GM12873 (cell line): Measurements from ENCODE around the gene AZU1.

ENCODE experiments used
- CTCF ChIP-seq: IDR thresholded peaks from 2 replicates; pipeline ENCODE4 v1.5.1; 2012; ENCODE audit warnings: low read depth, mild to moderate bottlenecking, moderate library complexity, low read length, control low read depth; ENCODE audit not compliant: insufficient read depth; ENCODE audit errors: missing control alignments

The AZU1 gene

GRCh38 chr19:807627-808422 lies 19.8 kb upstream of the AZU1 start:
- no peak for TF ChIP-seq CTCF

DNA sequence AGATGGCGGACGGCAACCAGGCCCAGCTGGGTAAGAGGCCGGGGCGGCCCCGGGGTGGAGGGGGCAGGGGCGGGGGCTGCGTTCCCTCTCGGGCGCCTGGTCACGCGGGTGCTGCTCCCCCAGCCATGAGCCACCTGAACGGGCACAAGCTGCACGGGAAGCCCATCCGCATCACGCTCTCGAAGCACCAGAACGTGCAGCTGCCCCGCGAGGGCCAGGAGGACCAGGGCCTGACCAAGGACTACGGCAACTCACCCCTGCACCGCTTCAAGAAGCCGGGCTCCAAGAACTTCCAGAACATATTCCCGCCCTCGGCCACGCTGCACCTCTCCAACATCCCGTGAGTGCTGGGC lies 19.2 kb upstream of the AZU1 start:
- no peak for TF ChIP-seq CTCF

- no peak for TF ChIP-seq CTCF
Measured at GRCh38 chr19:810077-810855, 17.4 kb upstream of the AZU1 start.

DNA sequence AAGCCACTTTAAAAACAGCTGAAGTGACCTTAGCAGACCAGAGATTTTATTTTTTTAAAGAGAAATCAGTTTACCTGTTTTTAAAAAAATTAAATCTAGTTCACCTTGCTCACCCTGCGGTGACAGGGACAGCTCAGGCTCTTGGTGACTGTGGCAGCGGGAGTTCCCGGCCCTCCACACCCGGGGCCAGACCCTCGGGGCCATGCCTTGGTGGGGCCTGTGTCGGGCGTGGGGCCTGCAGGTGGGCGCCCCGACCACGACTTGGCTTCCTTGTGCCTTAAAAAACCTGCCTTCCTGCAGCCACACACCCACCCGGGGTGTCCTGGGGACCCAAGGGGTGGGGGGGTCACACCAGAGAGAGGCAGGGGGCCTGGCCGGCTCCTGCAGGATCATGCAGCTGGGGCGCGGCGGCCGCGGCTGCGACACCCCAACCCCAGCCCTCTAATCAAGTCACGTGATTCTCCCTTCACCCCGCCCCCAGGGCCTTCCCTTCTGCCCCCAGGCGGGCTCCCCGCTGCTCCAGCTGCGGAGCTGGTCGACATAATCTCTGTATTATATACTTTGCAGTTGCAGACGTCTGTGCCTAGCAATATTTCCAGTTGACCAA lies 16.7 kb upstream of the AZU1 start:
- TF ChIP-seq CTCF = no peak

DNA sequence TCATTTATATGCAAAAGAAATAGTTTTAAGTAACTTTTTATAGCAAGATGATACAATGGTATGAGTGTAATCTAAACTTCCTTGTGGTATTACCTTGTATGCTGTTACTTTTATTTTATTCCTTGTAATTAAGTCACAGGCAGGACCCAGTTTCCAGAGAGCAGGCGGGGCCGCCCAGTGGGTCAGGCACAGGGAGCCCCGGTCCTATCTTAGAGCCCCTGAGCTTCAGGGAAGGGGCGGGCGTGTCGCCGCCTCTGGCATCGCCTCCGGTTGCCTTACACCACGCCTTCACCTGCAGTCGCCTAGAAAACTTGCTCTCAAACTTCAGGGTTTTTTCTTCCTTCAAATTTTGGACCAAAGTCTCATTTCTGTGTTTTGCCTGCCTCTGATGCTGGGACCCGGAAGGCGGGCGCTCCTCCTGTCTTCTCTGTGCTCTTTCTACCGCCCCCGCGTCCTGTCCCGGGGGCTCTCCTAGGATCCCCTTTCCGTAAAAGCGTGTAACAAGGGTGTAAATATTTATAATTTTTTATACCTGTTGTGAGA lies 16.1 kb upstream of the AZU1 start:
- no peak for TF ChIP-seq CTCF

GRCh38 chr19:812049-812746 lies 15.4 kb upstream of the AZU1 start:
- TF ChIP-seq CTCF = no peak

- no peak for TF ChIP-seq CTCF
Measured at GRCh38 chr19:812747-813218, 14.9 kb upstream of the AZU1 start.
